ENCODE measurements around the gene PTPRT.

Gene PTPRT

GRCh38 chr20:42179768-42180167, 1009.9 kb downstream of the PTPRT start:
- no peak for TF ChIP-seq CTCF (IDR thresholded peaks at IDR 0.05)
- no peak for DNase-seq
- intact Hi-C loops (cut with DNase I; ENCODE audit: low total_unique reads), result no loop called here

GRCh38 chr20:42173440-42173839, 1016.3 kb downstream of the PTPRT start:
- TF ChIP-seq CTCF (IDR thresholded peaks at IDR 0.05), result no peak
- Histone ChIP-seq H3K27ac (no peak overlapping the region), H3K4me3 (no peak overlapping the region), H3K9me3 (no peaks in the 10 kb centered on the region), H3K36me3 (no peaks in the 10 kb centered on the region), H3K4me1 (no peaks in the 10 kb centered on the region), H3K27me3 (no peaks in the 10 kb centered on the region)
- DNase-seq, result no peak
- intact Hi-C loops (cut with DNase I; ENCODE audit: low total_unique reads), result no loop called here

More at GRCh38 chr20:42179768-42180167, 1009.9 kb downstream of the PTPRT start:
- no peaks in the 10 kb centered on the region for H3K9me3 ChIP-seq
- no peaks in the 10 kb centered on the region for H3K27me3 ChIP-seq
- no peak overlapping the region for H3K27ac ChIP-seq
- H3K4me3 ChIP-seq, result no peak overlapping the region
- no peaks in the 10 kb centered on the region for H3K4me1 ChIP-seq
- H3K36me3 ChIP-seq, result no peaks in the 10 kb centered on the region

- no peaks in the 10 kb centered on the region for H3K4me1 ChIP-seq
Observed at GRCh38 chr20:42164121-42164890, 1025.4 kb downstream of the PTPRT start.

GRCh38 chr20:42161228-42161829, 1028.4 kb downstream of the PTPRT start:
- H3K27me3 ChIP-seq, result no peaks in the 10 kb centered on the region
- no peaks in the 10 kb centered on the region for H3K9me3 ChIP-seq
- no peaks in the 10 kb centered on the region for H3K4me1 ChIP-seq
- H3K4me3 ChIP-seq, result no peak overlapping the region
- no peaks in the 10 kb centered on the region for H3K36me3 ChIP-seq
- intact Hi-C loops (cut with DNase I; ENCODE audit: low total_unique reads), result no loop called here
- H3K27ac ChIP-seq, result no peak overlapping the region
- DNase-seq, result no peak
- TF ChIP-seq CTCF (IDR thresholded peaks at IDR 0.05), result no peak

More at GRCh38 chr20:42164121-42164890, 1025.4 kb downstream of the PTPRT start:
- Histone ChIP-seq H3K36me3 (no peaks in the 10 kb centered on the region), H3K4me3 (no peak overlapping the region), H3K9me3 (no peaks in the 10 kb centered on the region), H3K27me3 (no peaks in the 10 kb centered on the region), H3K27ac (no peak overlapping the region)
- no peak for DNase-seq
- intact Hi-C loops (cut with DNase I; ENCODE audit: low total_unique reads), result no loop called here
- TF ChIP-seq CTCF (IDR thresholded peaks at IDR 0.05), result no peak

GRCh38 chr20:42159808-42160207, 1029.9 kb downstream of the PTPRT start:
- intact Hi-C loops (cut with DNase I; ENCODE audit: low total_unique reads), result no loop called here
- Histone ChIP-seq H3K27ac (no peak overlapping the region), H3K27me3 (no peaks in the 10 kb centered on the region), H3K4me3 (no peak overlapping the region), H3K9me3 (no peaks in the 10 kb centered on the region), H3K36me3 (no peaks in the 10 kb centered on the region), H3K4me1 (no peaks in the 10 kb centered on the region)
- TF ChIP-seq CTCF (IDR thresholded peaks at IDR 0.05), result no peak
- no peak for DNase-seq
